ENCODE measurements around the gene P2RY10.

GRCh38 chrX:78946178-78946931 lies 1.2 kb downstream of the P2RY10 start:
- TF ChIP-seq CTCF (conservative IDR thresholded peaks at IDR 0.05; ENCODE audit: low read depth, low read length) (no peak), EZH2 (IDR thresholded peaks at IDR 0.05; ENCODE audit: low read length, unreplicated experiment) (no peak), EZH2phosphoT487 (IDR thresholded peaks at IDR 0.05; ENCODE audit: borderline replicate concordance, low read length) (no peak)
